Colon (tissue), 2 donors: Measurements from ENCODE around the gene MRFAP1L1.

Source experiments
- FAIRE-seq: peaks from 2 replicates; lab custom pipeline; 2012; peaks lifted over from hg19 to GRCh38; lab: Jason Lieb, UNC
- donor health status: control.
- donor health status: control.

The MRFAP1L1 gene

DNA sequence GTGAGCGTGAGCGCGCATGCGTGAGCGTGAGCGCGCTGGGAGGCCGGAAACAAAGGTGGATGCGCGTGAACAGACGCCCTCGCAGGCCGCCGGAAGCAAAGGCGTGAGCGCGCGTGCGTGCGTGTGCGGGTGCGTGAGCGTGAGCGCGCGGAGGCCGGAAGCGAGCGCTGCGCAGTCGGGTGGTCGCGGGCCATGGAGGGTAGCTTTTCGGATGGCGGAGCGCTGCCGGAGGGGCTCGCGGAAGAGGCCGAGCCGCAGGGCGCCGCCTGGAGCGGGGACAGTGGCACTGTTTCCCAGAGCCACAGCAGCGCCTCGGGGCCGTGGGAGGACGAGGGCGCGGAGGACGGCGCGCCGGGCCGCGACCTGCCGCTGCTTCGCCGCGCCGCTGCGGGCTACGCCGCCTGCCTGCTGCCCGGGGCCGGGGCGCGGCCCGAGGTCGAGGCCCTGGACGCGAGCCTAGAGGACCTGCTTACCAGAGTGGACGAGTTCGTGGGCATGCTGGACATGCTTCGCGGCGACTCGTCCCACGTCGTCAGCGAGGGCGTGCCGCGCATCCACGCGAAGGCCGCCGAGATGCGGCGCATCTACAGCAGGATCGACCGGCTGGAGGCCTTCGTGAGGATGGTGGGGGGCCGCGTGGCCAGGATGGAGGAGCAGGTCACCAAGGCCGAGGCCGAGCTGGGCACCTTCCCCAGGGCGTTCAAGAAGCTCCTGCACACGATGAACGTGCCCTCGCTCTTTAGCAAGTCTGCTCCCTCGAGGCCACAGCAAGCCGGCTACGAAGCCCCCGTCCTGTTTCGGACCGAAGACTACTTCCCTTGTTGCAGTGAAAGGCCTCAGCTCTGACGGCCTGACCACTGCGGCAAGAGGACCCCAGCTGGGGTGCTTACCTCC, 6.6 kb upstream of the MRFAP1L1 start, which contains the start of gene BLOC1S4:
BLOC1S4 (plus strand) TSS at position 157 of the 894 bp plus-strand sequence; CDS start at position 193, 36 bp downstream.
- FAIRE-seq, result no peak

DNA sequence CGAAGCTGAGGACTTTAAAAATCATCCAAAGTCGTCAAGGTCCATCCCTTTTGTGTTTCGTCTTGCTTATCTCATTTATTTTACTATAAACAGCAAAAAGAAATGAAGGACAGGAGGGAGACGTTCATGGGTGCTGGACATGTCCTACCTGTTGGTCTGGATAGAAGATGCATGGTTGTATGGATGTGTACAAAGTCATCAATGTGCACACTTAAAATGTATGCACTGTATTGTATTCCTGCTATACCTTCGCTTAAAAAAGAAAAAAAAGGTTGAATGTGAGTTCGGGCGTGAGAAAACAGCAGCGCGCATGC, 6.0 kb upstream of the MRFAP1L1 start:
- FAIRE-seq, result no peak

DNA sequence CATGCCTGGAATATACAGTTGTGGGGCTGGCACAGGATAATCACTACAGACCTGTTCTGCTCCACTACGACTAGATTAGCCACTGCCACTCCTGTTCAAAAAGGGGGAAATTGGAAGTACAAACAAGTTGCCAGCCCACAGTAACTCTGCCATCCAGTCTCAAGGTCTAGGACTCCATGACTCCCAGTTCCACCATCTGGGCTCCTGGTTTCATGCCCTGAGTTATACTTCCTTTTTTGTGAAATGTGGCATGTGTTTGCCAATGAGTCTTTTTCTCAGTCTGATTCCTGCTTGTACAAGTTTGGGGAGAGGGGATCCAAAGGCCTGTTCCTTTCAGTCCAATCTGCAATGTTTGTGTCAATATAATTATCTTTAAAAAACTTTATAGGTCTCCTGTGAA, 5.3 kb upstream of the MRFAP1L1 start:
- no peak for FAIRE-seq

- FAIRE-seq, result no peak
These were observed 1.3 kb upstream of the MRFAP1L1 start for GRCh38 chr4:6710996-6711395.

GRCh38 chr4:6710282-6710681, 617 bp upstream of the MRFAP1L1 start:
- no peak for FAIRE-seq

DNA sequence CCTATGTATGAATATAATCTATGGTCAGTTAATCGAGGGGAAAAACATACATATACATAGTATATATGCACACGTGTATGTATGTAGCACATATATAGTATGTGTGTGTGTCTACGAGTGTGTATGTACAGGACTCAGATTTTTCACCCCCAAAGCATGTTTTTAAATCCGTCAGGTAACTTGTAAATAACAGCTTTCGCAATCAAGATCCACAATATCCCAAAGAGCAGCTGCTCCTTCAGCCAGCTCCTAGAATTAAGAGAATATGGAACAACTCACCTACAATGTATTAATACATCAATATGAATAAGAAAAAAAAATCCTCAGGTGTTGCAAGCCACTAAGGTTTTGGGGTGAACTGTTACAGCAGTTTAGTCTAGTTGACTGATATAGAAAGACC, 3.5 kb downstream of the MRFAP1L1 start:
- FAIRE-seq, result no peak

DNA sequence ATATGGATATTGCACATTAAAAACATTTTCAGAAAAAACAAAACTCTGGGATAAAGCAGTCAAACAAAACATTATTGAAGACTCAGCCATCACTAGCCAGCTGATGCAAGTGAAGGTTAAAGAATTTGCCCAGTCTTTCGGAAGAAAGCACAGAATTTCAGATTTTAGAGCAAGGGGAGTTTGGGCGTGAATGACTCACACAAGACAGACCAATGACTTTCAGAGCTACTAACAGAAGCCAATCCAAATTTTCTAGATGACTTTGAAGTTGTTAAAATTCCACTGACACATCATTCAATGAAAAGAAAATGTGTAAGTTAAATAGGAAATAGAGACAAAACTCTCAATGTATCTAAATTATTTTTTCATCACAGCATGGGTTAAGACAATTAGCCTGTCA, 4.0 kb downstream of the MRFAP1L1 start:
- FAIRE-seq, result no peak

DNA sequence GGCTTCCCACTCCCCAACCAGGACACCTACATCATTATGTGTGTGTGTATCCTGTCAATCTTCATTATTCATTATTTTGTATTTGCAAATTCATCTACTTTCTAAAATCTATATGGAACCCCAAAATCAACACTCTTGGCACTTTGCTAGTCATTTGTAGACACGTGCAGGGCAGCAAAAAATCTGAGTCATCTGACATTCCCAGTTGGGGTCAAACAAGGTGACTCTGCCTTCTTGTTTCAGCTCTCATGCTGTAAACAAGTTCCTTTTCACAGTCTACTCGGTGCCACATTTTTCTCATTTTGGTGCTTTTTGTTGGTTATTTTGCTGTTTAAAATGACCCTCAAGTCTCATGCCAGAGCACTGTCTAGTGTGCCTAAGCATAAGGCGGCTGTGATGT, 5.9 kb downstream of the MRFAP1L1 start:
- no peak for FAIRE-seq

DNA sequence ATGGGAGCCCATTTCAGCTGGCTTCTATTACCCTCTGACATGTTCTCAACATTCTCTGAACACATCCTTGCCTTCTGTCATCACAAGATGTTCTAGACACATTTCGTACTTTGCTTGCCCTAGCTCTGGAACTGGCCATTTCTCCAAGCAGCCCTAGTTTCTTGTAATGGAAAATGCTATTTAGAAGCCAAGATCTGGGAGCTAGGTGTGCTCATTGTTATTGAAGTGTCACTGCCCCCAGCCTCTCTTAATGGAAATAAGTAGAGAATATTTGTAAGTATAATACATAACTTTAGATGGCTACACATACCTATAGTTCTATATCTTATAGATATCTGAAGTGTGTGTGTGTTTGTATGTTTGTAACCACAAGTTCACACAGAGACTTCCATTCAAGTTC, 6.9 kb downstream of the MRFAP1L1 start:
- no peak for FAIRE-seq

- FAIRE-seq, result no peak
These were observed 8.3 kb downstream of the MRFAP1L1 start for GRCh38 chr4:6701371-6701770.

- no peak for FAIRE-seq
These were observed 9.8 kb downstream of the MRFAP1L1 start for GRCh38 chr4:6699903-6700302.

- FAIRE-seq, result no peak
These were observed 10.3 kb downstream of the MRFAP1L1 start for GRCh38 chr4:6699388-6699787.

- no peak for FAIRE-seq
These were observed 12.5 kb downstream of the MRFAP1L1 start for GRCh38 chr4:6697131-6697530.

DNA sequence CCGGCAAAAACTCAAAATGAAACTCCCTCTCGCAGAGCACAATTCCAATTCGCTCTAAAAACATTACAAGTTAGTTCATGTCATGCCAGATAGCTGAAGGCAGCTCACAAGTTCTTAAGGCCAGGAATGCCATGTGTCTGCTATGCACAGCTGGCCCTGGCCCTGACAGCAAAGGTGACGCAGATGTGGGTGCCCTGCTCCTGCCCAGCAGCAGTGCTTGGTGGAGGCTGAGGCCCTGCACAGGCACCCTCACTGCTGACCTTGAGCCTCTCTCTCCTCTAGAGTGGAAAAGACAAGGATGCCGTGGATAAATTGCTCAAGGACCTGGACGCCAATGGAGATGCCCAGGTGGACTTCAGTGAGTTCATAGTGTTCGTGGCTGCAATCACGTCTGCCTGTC, 13.1 kb downstream of the MRFAP1L1 start:
- FAIRE-seq, result no peak

GRCh38 chr4:6695660-6696610, 13.7 kb downstream of the MRFAP1L1 start:
- no peak for FAIRE-seq

- no peak for FAIRE-seq
These were observed 15.3 kb downstream of the MRFAP1L1 start for GRCh38 chr4:6694177-6694901.

GRCh38 chr4:6693231-6694176, 16.2 kb downstream of the MRFAP1L1 start, which contains the start of gene S100P:
S100P (plus strand) TSS chr4:6693878; CDS start chr4:6693933, 55 bp downstream.
- no peak for FAIRE-seq

GRCh38 chr4:6692806-6693205, 16.9 kb downstream of the MRFAP1L1 start:
- no peak for FAIRE-seq

DNA sequence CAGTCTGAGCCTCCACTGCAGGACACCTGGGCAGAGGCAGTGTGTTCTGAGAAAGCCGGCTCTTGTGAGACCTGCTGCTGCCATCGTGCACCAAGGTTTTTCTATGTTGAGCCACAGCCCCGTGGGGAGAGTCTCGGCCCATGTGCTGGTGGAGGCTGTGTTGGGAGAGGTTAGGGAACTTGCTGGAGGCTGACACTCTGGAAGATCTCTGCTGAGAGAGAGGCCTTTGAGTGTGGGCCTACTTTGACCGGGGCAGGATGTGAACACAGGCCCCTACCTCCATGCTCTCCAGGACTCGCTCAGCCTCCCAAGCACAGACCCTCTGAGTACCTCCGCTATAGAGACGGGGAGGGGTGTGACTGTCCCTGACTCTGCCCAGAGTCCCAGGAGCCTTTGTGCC, 17.3 kb downstream of the MRFAP1L1 start:
- no peak for FAIRE-seq

DNA sequence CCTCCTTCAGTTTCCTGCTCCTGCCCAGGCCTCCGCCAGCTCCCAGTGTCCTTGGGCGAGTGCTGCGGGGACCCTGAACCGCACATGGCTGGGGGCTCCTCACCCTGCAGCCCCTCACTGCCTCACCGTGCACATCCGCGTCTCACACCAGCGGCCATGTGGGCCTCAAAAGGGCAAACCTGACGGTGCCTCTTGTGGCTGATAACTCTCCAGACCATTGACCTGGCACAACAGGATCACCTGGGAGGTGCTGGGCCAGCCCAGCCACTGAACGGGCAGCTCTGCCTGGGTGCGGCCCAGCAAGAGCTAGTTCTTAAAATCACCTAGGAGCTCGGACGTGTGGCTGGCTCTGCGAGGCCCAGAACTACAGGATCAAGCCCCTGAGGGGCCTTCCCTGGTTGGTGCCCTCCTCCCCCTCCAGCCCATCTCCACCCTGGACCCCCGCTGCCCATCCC, 20.1 kb downstream of the MRFAP1L1 start:
- no peak for FAIRE-seq
